GM12878 (cell line): ENCODE data around the gene FLOT1. TPM values are rescaled to one million over a fixed set of nuclear protein-coding genes. Genes with fewer than 3 reads are reported as not detected.

Experiments
- ATAC-seq: fragments of 200-7000 bp; cut with Tn5 transposase; 3 replicates; pipeline ENCODE4 v1.9.1; 2020; ENCODE audit warnings: mild to moderate bottlenecking, moderate library complexity
- BruUV-seq: library from RNA; stranded (reverse); fragments of 400-500 nt; replicated peaks from 2 replicates; lab custom pipeline; 2021; lab: Mats Ljungman, UMichigan
- CTCF ChIA-PET: fragments of 300-600 bp; sonication (Branson Sonifier 250); formaldehyde crosslinking; extraction: SDS; loops from one replicate; lab custom pipeline; 2021; ENCODE audit warnings: inconsistent platforms; lab: Yijun Ruan, JAX
- POLR2A ChIA-PET: fragments of 350-600 bp; formaldehyde crosslinking; extraction: SDS; loops from one replicate; lab custom pipeline; 2021; ENCODE audit warnings: inconsistent platforms; lab: Charles Lee
- RAD21 ChIA-PET: fragments of 300-600 bp; sonication (Branson Sonifier 250); formaldehyde crosslinking; loops from one replicate; lab custom pipeline; 2023; ENCODE audit warnings: antibody characterized with exemption; ENCODE audit not compliant: unreplicated experiment; lab: Charles Lee
- SMC1A ChIA-PET: fragments of 300-600 bp; sonication (Branson Sonifier 250); formaldehyde crosslinking; loops from one replicate; lab custom pipeline; 2023; ENCODE audit not compliant: unreplicated experiment, uncharacterized antibody; lab: Charles Lee
- DNase-seq: peaks from one replicate; pipeline ENCODE4 v3.0.0-alpha.2; 2011; ENCODE audit warnings: low read depth, low spot score
- FAIRE-seq: peaks from 3 replicates; lab custom pipeline; 2011; peaks lifted over from hg19 to GRCh38; lab: Jason Lieb, UNC
- H2AFZ ChIP-seq: 2 replicates; pipeline ENCODE4 v1.6.0; 2011; ENCODE audit warnings: low read depth, low read length, control low read depth; ENCODE audit not compliant: control insufficient read depth
- H3K27ac ChIP-seq: 2 replicates; pipeline ENCODE4 v1.5.1; 2011; ENCODE audit warnings: control low read depth; ENCODE audit not compliant: control insufficient read depth, insufficient read depth
- H3K27me3 ChIP-seq, 2 experiments: replicated peaks in 1 of 2; 2 replicates each; pipeline versions ENCODE4 v1.6.0 to v1.6.1; 2011; ENCODE audit warnings: low read length in 1 of 2; ENCODE audit not compliant: control insufficient read depth in 2 of 2, insufficient read depth in 2 of 2
- H3K36me3 ChIP-seq, 2 experiments: 2 replicates each; pipeline ENCODE4 v1.5.1; 2011; ENCODE audit warnings: low read length in 1 of 2; ENCODE audit not compliant: control insufficient read depth in 2 of 2, insufficient read depth in 2 of 2
- H3K4me1 ChIP-seq: 2 replicates; pipeline ENCODE4 v1.6.1; 2011; ENCODE audit warnings: mild to moderate bottlenecking, low read length, moderate library complexity, mixed read lengths; ENCODE audit not compliant: control insufficient read depth, insufficient read depth
- H3K4me2 ChIP-seq: 2 replicates; pipeline ENCODE4 v1.6.0; 2011; ENCODE audit warnings: control low read depth; ENCODE audit not compliant: control insufficient read depth, insufficient read depth
- H3K4me3 ChIP-seq: fragments of 200-600 bp; sonication (generic); 2 replicates; pipeline ENCODE4 v1.5.1; 2016
- H3K79me2 ChIP-seq: 2 replicates; pipeline ENCODE4 v1.6.0; 2011; ENCODE audit warnings: low read length; ENCODE audit not compliant: control insufficient read depth, insufficient read depth
- H3K9ac ChIP-seq: 2 replicates; pipeline ENCODE4 v1.8.0; 2011; ENCODE audit warnings: low read length, control low read depth, mixed read lengths; ENCODE audit not compliant: control insufficient read depth, insufficient read depth
- H3K9me3 ChIP-seq: replicated peaks from 3 replicates; pipeline ENCODE4 v1.5.1; 2011; ENCODE audit warnings: mild to moderate bottlenecking, low read length; ENCODE audit not compliant: control insufficient read depth, insufficient read depth
- H4K20me1 ChIP-seq: 2 replicates; pipeline ENCODE4 v1.6.0; 2011; ENCODE audit not compliant: control insufficient read depth, insufficient read depth
- KLF5 ChIP-seq: fragments of 450-650 bp; IDR thresholded peaks from 2 replicates; pipeline ENCODE4 v1.6.1; 2014; ENCODE audit warnings: mild to moderate bottlenecking; ENCODE audit not compliant: partially characterized antibody
- TCF3 ChIP-seq: IDR thresholded peaks from 2 replicates; pipeline ENCODE4 v1.6.1; 2012; ENCODE audit warnings: low read depth, mild to moderate bottlenecking, low read length, borderline replicate concordance; ENCODE audit not compliant: insufficient read depth
- ZNF384 ChIP-seq: IDR thresholded peaks from 2 replicates; pipeline ENCODE4 v1.6.1; 2012; ENCODE audit warnings: low read depth, mild to moderate bottlenecking, low read length, improper control_type of control experiment, borderline replicate concordance
- WGBS: methylation state at CpG from one replicate; pipeline ENCODE4 v1.1.6; 2016; ENCODE audit warnings: low lambda C conversion rate; ENCODE audit not compliant: insufficient replicate concordance, insufficient coverage; ENCODE audit errors: missing lambda C conversion rate; 5-methylcytosine and 5-hydroxymethylcytosine counted together
- in situ Hi-C: fragments of 300-500 bp; cut with MboI; formaldehyde crosslinking; loops from 9 replicates; pipeline ENCODE4 v1.14.3; 2018; ENCODE audit warnings: mixed read lengths
- intact Hi-C: fragments of 100-400 bp; cut with micrococcal nuclease; formaldehyde crosslinking; loops from one replicate; pipeline ENCODE4 v1.14.2; 2022; ENCODE audit not compliant: unreplicated experiment
- polyA plus RNA-seq, 11 experiments: library from polyadenylated mRNA; depleted of rRNA in 4 of 11; unstranded in 6 of 11; stranded (reverse) in 5 of 11; fragments of >200 nt; fragmentation: Nextera tagmentation in 4 of 11; fragmentation: Illumina TruSeq in 1 of 11; extraction: Ambion mirVana in 4 of 11; extraction: Trizol in 1 of 11; gene quantifications; 1 replicate in 1 of 11; 2 replicates in 10 of 11; pipeline versions ENCODE4 v1.2.1 to v1.2.3, GENCODE V29; 2011 to 2016; ENCODE audit warnings: inconsistent platforms in 2 of 11, missing spikeins in 2 of 11, low read depth in 1 of 11
- total RNA-seq, 4 experiments: library from RNA; depleted of rRNA in 3 of 4; stranded (reverse); fragments of >200 nt in 3 of 4; fragmentation: Illumina TruSeq in 1 of 4; extraction: Trizol in 1 of 4; gene quantifications; 2 replicates each; pipeline versions ENCODE4 v1.2.1 to v1.2.3, GENCODE V29; 2013 to 2021

Gene FLOT1
- total and polyA plus RNA-seq, 10 of the 15 experiments (the other 5 are each of a cell fraction or from before 2014, with no cell fraction given): 12.3 to 153 (median 112) TPM

- TF ChIP-seq KLF5: no peak
These were observed 21.4 kb upstream of the FLOT1 start (continued) for GRCh38 chr6:30763618-30764489.

- Histone ChIP-seq H3K4me1 (peaks cover 33% of the 10 kb centered on the region), H3K79me2 (no peaks in the 10 kb centered on the region), H4K20me1 (no peaks in the 10 kb centered on the region), H2AFZ (no peak overlapping the region), H3K27ac (no peak overlapping the region), H3K4me3 (no peak overlapping the region), H3K36me3 (no peaks in the 10 kb centered on the region), H3K9me3 (no peaks in the 10 kb centered on the region; the same call in 2 of the 3 replicates), H3K9ac (no peak overlapping the region), H3K27me3 (no peaks in the 10 kb centered on the region), H3K4me2 (no peak overlapping the region)
- ChIA-PET RAD21 (interaction anchor here (0.7 to 2.7 kb wide), 7 partner anchors 11 to 84 kb away, joined by 3 to 19 read pairs (median 5); partner anchors contain the start of gene FLOT1), SMC1A (interaction anchor here (1.0 to 9.7 kb wide), 7 partner anchors 19 to 53 kb away, joined by 4 to 217 read pairs (median 6); partner anchors contain the start of gene FLOT1), POLR2A (interaction anchor here (0.6 to 4.2 kb wide), 10 partner anchors 16 to 148 kb away, joined by 3 to 49 read pairs (median 4); partner anchors contain the start of genes FLOT1 and MDC1), CTCF (interaction anchor here (1.2 to 2.7 kb wide), 11 partner anchors 10 to 59 kb away, joined by 3 to 12 read pairs (median 6); partner anchors contain the start of gene IER3)
- TF ChIP-seq TCF3 (no peak), ZNF384 (peak; percentile 60; the same call in 1 of the 2 replicates)
- ATAC-seq (no peak), DNase-seq (no peak), FAIRE-seq (no peak)
- TSS peak; percentile 91 for BruUV-seq
- 100% methylated on average over 1 of the region's 1 CpG for WGBS
- in situ Hi-C loops (no loop called here), intact Hi-C loops (no loop called here)
These were observed 20.7 kb upstream of the FLOT1 start for GRCh38 chr6:30763155-30763617.
